A549 (cell line): Measurements from ENCODE around the gene ELMO2.

Source experiments
- BHLHE40 ChIP-seq: IDR thresholded peaks from 2 replicates; pipeline ENCODE4 v1.6.1; 2012; ENCODE audit warnings: low read depth, low read length, inconsistent platforms
- CTCF ChIP-seq: fragments of >200 bp; sonication (Bioruptor Twin); formaldehyde crosslinking; IDR thresholded peaks from 3 replicates; pipeline ENCODE4 v1.5.1; 2016
- EP300 ChIP-seq, 2 experiments: fragments of >200 bp; sonication (Bioruptor Twin); formaldehyde crosslinking; IDR thresholded peaks; 2 replicates in 1 of 2; 3 replicates in 1 of 2; pipeline ENCODE4 v1.6.1; 2016 to 2017
- ESRRA ChIP-seq: fragments of 150-350 bp; IDR thresholded peaks from 2 replicates; pipeline ENCODE4 v1.6.1; 2014; ENCODE audit warnings: mild to moderate bottlenecking, low read length, borderline replicate concordance
- GATA3 ChIP-seq: IDR thresholded peaks from 2 replicates; pipeline ENCODE4 v1.6.1; 2012; ENCODE audit warnings: borderline replicate concordance
- HOXB13 ChIP-seq: fragments of 250-450 bp; sonication (Bioruptor Pico); IDR thresholded peaks from 2 replicates; pipeline ENCODE4 v1.5.0; 2020; ENCODE audit warnings: low read depth, mild to moderate bottlenecking, moderate library complexity
- KDM5A ChIP-seq: fragments of 200-600 bp; sonication (generic); IDR thresholded peaks from 2 replicates; pipeline ENCODE4 v1.6.1; 2016; ENCODE audit warnings: antibody characterized with exemption, mild to moderate bottlenecking
- MAFK ChIP-seq: fragments of 450-650 bp; IDR thresholded peaks from 2 replicates; pipeline ENCODE4 v1.6.1; 2014; ENCODE audit not compliant: partially characterized antibody
- POLR2A ChIP-seq: IDR thresholded peaks from 2 replicates; pipeline ENCODE4 v1.6.1; 2012; ENCODE audit warnings: mild to moderate bottlenecking, low read length
- RAD21 ChIP-seq, 2 experiments: fragments of >200 bp in 1 of 2; sonication (Bioruptor Twin) in 1 of 2; formaldehyde crosslinking in 1 of 2; IDR thresholded peaks in 1 of 2; conservative IDR thresholded peaks in 1 of 2; 2 replicates in 1 of 2; 3 replicates in 1 of 2; pipeline ENCODE4 v1.6.1; 2012 to 2018; ENCODE audit warnings: inconsistent platforms in 1 of 2
- ZC3H11A ChIP-seq: fragments of 450-650 bp; IDR thresholded peaks from 2 replicates; pipeline ENCODE4 v1.6.1; 2014; ENCODE audit warnings: antibody characterized with exemption, mild to moderate bottlenecking
- ZFP36 ChIP-seq: fragments of 450-650 bp; IDR thresholded peaks from 2 replicates; pipeline ENCODE4 v1.6.1; 2014; ENCODE audit warnings: borderline replicate concordance; ENCODE audit not compliant: partially characterized antibody
- TF ChIP-seq, protein P1 (sequence below): fragments of >200 bp; sonication (Bioruptor Twin); formaldehyde crosslinking; IDR thresholded peaks from 3 replicates; pipeline ENCODE4 v1.6.1; 2016
- TF ChIP-seq, protein P2 (sequence below): IDR thresholded peaks from 2 replicates; pipeline ENCODE4 v1.6.1; 2012

- TF ChIP-seq HOXB13 (CRISPR knock-in tag) (no peak), CTCF (no peak), ESRRA (no peak), POLR2A (no peak), ZFP36 (no peak), ZC3H11A (no peak), EP300 (IDR thresholded peaks at IDR 0.05) (no peak), RAD21 (conservative IDR thresholded peaks at IDR 0.05 in 1 of 2, IDR thresholded peaks at IDR 0.05 in 1 of 2) (no peak), KDM5A (no peak), BHLHE40 (no peak), MAFK (no peak), GATA3 (no peak)
- TF ChIP-seq, protein P1, sequence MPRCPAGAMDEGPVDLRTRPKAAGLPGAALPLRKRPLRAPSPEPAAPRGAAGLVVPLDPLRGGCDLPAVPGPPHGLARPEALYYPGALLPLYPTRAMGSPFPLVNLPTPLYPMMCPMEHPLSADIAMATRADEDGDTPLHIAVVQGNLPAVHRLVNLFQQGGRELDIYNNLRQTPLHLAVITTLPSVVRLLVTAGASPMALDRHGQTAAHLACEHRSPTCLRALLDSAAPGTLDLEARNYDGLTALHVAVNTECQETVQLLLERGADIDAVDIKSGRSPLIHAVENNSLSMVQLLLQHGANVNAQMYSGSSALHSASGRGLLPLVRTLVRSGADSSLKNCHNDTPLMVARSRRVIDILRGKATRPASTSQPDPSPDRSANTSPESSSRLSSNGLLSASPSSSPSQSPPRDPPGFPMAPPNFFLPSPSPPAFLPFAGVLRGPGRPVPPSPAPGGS, result no peak
- TF ChIP-seq, protein P2, sequence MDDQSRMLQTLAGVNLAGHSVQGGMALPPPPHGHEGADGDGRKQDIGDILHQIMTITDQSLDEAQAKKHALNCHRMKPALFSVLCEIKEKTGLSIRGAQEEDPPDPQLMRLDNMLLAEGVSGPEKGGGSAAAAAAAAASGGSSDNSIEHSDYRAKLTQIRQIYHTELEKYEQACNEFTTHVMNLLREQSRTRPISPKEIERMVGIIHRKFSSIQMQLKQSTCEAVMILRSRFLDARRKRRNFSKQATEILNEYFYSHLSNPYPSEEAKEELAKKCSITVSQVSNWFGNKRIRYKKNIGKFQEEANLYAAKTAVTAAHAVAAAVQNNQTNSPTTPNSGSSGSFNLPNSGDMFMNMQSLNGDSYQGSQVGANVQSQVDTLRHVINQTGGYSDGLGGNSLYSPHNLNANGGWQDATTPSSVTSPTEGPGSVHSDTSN, result no peak
Measured at GRCh38 chr20:46361381-46361780, 45.0 kb downstream of the ELMO2 start.
